HCT116 (cell line): ENCODE data around the gene SLC25A21. TPM values are rescaled to one million over a fixed set of nuclear protein-coding genes. Genes with fewer than 3 reads are reported as not detected.

Experiments used
- ATAC-seq: fragments of 200-7000 bp; cut with Tn5 transposase; 2 replicates; pipeline ENCODE4 v1.9.1; 2020; ENCODE audit warnings: mild to moderate bottlenecking, moderate library complexity
- BruUV-seq: library from RNA; stranded (reverse); fragments of 400-500 nt; replicated peaks from 2 replicates; lab custom pipeline; 2021; lab: Mats Ljungman, UMichigan
- CTCF ChIA-PET: fragments of 300-600 bp; sonication (Branson Sonifier 250); formaldehyde crosslinking; loops from one replicate; lab custom pipeline; 2021; ENCODE audit warnings: antibody characterized with exemption; lab: Charles Lee
- POLR2A ChIA-PET: fragments of 300-600, 350-600 bp; sonication (Branson Sonifier 250); formaldehyde crosslinking; loops from one replicate; lab custom pipeline; 2021; ENCODE audit warnings: antibody characterized with exemption; lab: Charles Lee
- RAD21 ChIA-PET, 2 experiments: fragments of 300-600 bp; sonication (Branson Sonifier 250); formaldehyde crosslinking; loops; one replicate each; lab custom pipeline; 2023; ENCODE audit warnings: low total read pairs in 2 of 2; ENCODE audit not compliant: uncharacterized antibody in 2 of 2, unreplicated experiment in 2 of 2, low non-redundant PET in 1 of 2; lab: Charles Lee
- DNase-seq: peaks from one replicate; pipeline ENCODE4 v3.0.0-alpha.2; 2010; ENCODE audit warnings: low read depth, low spot score
- H2AFZ ChIP-seq: fragments of 200-600 bp; shearing (Covaris generic), sonication (generic); 2 replicates; pipeline ENCODE4 v1.6.1; 2017; ENCODE audit warnings: low read depth, mixed run types, mixed read lengths, antibody characterized with exemption, low read length; ENCODE audit not compliant: poor library complexity, severe bottlenecking
- H3K27ac ChIP-seq: 2 replicates; pipeline ENCODE4 v1.5.1; 2012; ENCODE audit warnings: low read depth, low read length
- H3K27me3 ChIP-seq: fragments of 200-600 bp; sonication (generic); 2 replicates; pipeline ENCODE4 v1.6.1; 2016; ENCODE audit warnings: mixed run types, low read length, mixed read lengths; ENCODE audit not compliant: insufficient read depth
- H3K36me3 ChIP-seq, 2 experiments: fragments of 200-500 bp in 1 of 2; fragments of 200-600 bp in 1 of 2; sonication (Bioruptor generic) in 1 of 2; sonication (generic) in 1 of 2; 2 replicates each; pipeline versions ENCODE4 v1.5.1 to v1.6.1; 2014 to 2016; ENCODE audit warnings: low read length in 2 of 2, inconsistent platforms in 1 of 2, mixed read lengths in 1 of 2, mixed run types in 1 of 2; ENCODE audit not compliant: insufficient read depth in 2 of 2, control insufficient read depth in 1 of 2
- H3K4me1 ChIP-seq, 2 experiments: fragments of 200-600 bp in 1 of 2; sonication (generic) in 1 of 2; 2 replicates each; pipeline versions ENCODE4 v1.5.1 to v1.6.1; 2012 to 2017; ENCODE audit warnings: low read length in 2 of 2, inconsistent platforms in 1 of 2, mild to moderate bottlenecking in 1 of 2, mixed read lengths in 1 of 2, mixed run types in 1 of 2, moderate library complexity in 1 of 2; ENCODE audit not compliant: insufficient read depth in 2 of 2, control insufficient read depth in 1 of 2
- H3K4me2 ChIP-seq: fragments of 200-600 bp; sonication (generic); 2 replicates; pipeline ENCODE4 v1.6.1; 2017; ENCODE audit warnings: mixed run types, low read length, mixed read lengths
- H3K4me3 ChIP-seq, 2 experiments: fragments of 200-600 bp in 1 of 2; sonication (generic) in 1 of 2; replicated peaks in 1 of 2; 2 replicates each; pipeline ENCODE4 v1.5.1; 2011 to 2016; ENCODE audit warnings: low read length in 2 of 2, control low read depth in 1 of 2, low read depth in 1 of 2, mild to moderate bottlenecking in 1 of 2, mixed read lengths in 1 of 2, mixed run types in 1 of 2
- H3K79me2 ChIP-seq: fragments of 200-600 bp; sonication (generic); 2 replicates; pipeline ENCODE4 v1.6.1; 2017; ENCODE audit warnings: mild to moderate bottlenecking, mixed run types, low read length, moderate library complexity, mixed read lengths; ENCODE audit not compliant: insufficient read depth
- H3K9ac ChIP-seq: fragments of 200-600 bp; sonication (generic); 2 replicates; pipeline ENCODE4 v1.6.1; 2016; ENCODE audit warnings: low read length, mixed read lengths
- H3K9me2 ChIP-seq: fragments of 200-600 bp; sonication (generic), shearing (Covaris generic); 2 replicates; pipeline ENCODE4 v1.6.1; 2017; ENCODE audit warnings: mixed run types, mild to moderate bottlenecking, moderate library complexity; ENCODE audit not compliant: insufficient read depth
- H3K9me3 ChIP-seq, 2 experiments: fragments of 200-500 bp in 1 of 2; fragments of 200-600 bp in 1 of 2; sonication (Bioruptor generic) in 1 of 2; sonication (generic) in 1 of 2; 2 replicates each; pipeline ENCODE4 v1.6.1; 2014 to 2017; ENCODE audit warnings: low read length in 2 of 2, mixed read lengths in 2 of 2, inconsistent platforms in 1 of 2, low read depth in 1 of 2, mild to moderate bottlenecking in 1 of 2, mixed run types in 1 of 2, moderate library complexity in 1 of 2; ENCODE audit not compliant: control insufficient read depth in 1 of 2, insufficient read depth in 1 of 2
- H4K20me1 ChIP-seq: fragments of 200-600 bp; sonication (generic), shearing (Covaris generic); 2 replicates; pipeline ENCODE4 v1.6.1; 2017; ENCODE audit warnings: mixed run types, mild to moderate bottlenecking, moderate library complexity; ENCODE audit not compliant: insufficient read depth
- ATF3 ChIP-seq: IDR thresholded peaks from 2 replicates; pipeline ENCODE4 v1.6.1; 2012
- CBX3 ChIP-seq: IDR thresholded peaks from 2 replicates; pipeline ENCODE4 v1.6.1; 2012; ENCODE audit warnings: low read depth
- ELF1 ChIP-seq: IDR thresholded peaks from 2 replicates; pipeline ENCODE4 v1.6.1; 2012; ENCODE audit warnings: low read depth, borderline replicate concordance
- EZH2 ChIP-seq: fragments of 200-600 bp; sonication (generic); IDR thresholded peaks from 2 replicates; pipeline ENCODE4 v1.6.1; 2017; ENCODE audit warnings: antibody characterized with exemption, mixed run types
- EZH2phosphoT487 ChIP-seq: fragments of 200-600 bp; IDR thresholded peaks from 2 replicates; pipeline ENCODE4 v1.6.1; 2018; ENCODE audit warnings: antibody characterized with exemption, borderline replicate concordance
- JUND ChIP-seq: IDR thresholded peaks from 2 replicates; pipeline ENCODE4 v1.6.1; 2012
- MAX ChIP-seq: IDR thresholded peaks from 2 replicates; pipeline ENCODE4 v1.6.1; 2012
- SIN3A ChIP-seq: IDR thresholded peaks from 2 replicates; pipeline ENCODE4 v1.6.1; 2012; ENCODE audit warnings: low read depth
- SRF ChIP-seq: IDR thresholded peaks from 2 replicates; pipeline ENCODE4 v1.6.1; 2012; ENCODE audit warnings: low read depth
- ZBTB33 ChIP-seq: IDR thresholded peaks from 2 replicates; pipeline ENCODE4 v1.6.1; 2011; ENCODE audit warnings: mild to moderate bottlenecking, low read length, moderate library complexity; ENCODE audit not compliant: insufficient replicate concordance; ENCODE audit errors: extremely low read depth
- ZNF274 ChIP-seq: fragments of 200-500 bp; sonication (Bioruptor generic); IDR thresholded peaks from 2 replicates; pipeline ENCODE4 v1.6.1; 2014; ENCODE audit warnings: mild to moderate bottlenecking, low read depth, low read length, inconsistent platforms
- intact Hi-C: fragments of 100-400 bp; cut with micrococcal nuclease; formaldehyde crosslinking; loops from 2 replicates; pipeline ENCODE4 v1.10.0; 2022
- total RNA-seq: library from RNA; stranded (reverse); gene quantifications from one replicate; pipeline ENCODE4 v1.2.1, GENCODE V29; 2021; ENCODE audit not compliant: unreplicated experiment
- TF ChIP-seq, protein P1 (sequence below), 3 experiments: fragments of 200-600 bp in 1 of 3; sonication (generic) in 1 of 3; IDR thresholded peaks in 2 of 3; conservative IDR thresholded peaks in 1 of 3; 2 replicates each; pipeline ENCODE4 v1.5.1; 2012 to 2017; ENCODE audit warnings: low read depth in 2 of 3, low read length in 2 of 3, antibody characterized with exemption in 1 of 3, borderline replicate concordance in 1 of 3, control low read depth in 1 of 3, mild to moderate bottlenecking in 1 of 3, mixed read lengths in 1 of 3, mixed run types in 1 of 3, moderate library complexity in 1 of 3; ENCODE audit not compliant: insufficient read depth in 1 of 3

The SLC25A21 gene
- total RNA-seq, 1 experiment from 2014 or later: 3.5 TPM

- TF ChIP-seq, protein P1, sequence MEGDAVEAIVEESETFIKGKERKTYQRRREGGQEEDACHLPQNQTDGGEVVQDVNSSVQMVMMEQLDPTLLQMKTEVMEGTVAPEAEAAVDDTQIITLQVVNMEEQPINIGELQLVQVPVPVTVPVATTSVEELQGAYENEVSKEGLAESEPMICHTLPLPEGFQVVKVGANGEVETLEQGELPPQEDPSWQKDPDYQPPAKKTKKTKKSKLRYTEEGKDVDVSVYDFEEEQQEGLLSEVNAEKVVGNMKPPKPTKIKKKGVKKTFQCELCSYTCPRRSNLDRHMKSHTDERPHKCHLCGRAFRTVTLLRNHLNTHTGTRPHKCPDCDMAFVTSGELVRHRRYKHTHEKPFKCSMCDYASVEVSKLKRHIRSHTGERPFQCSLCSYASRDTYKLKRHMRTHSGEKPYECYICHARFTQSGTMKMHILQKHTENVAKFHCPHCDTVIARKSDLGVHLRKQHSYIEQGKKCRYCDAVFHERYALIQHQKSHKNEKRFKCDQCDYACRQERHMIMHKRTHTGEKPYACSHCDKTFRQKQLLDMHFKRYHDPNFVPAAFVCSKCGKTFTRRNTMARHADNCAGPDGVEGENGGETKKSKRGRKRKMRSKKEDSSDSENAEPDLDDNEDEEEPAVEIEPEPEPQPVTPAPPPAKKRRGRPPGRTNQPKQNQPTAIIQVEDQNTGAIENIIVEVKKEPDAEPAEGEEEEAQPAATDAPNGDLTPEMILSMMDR (IDR thresholded peaks at IDR 0.05 in 2 of 3, conservative IDR thresholded peaks at IDR 0.05 in 1 of 3; ENCODE audit: borderline replicate concordance in 1 of 3, insufficient read depth in 1 of 3, low read depth in 2 of 3, low read length in 2 of 3): no peak
- TF ChIP-seq SRF: no peak
Measured at GRCh38 chr14:36647417-36647823, 525.0 kb downstream of the SLC25A21 start (continued).

DNA sequence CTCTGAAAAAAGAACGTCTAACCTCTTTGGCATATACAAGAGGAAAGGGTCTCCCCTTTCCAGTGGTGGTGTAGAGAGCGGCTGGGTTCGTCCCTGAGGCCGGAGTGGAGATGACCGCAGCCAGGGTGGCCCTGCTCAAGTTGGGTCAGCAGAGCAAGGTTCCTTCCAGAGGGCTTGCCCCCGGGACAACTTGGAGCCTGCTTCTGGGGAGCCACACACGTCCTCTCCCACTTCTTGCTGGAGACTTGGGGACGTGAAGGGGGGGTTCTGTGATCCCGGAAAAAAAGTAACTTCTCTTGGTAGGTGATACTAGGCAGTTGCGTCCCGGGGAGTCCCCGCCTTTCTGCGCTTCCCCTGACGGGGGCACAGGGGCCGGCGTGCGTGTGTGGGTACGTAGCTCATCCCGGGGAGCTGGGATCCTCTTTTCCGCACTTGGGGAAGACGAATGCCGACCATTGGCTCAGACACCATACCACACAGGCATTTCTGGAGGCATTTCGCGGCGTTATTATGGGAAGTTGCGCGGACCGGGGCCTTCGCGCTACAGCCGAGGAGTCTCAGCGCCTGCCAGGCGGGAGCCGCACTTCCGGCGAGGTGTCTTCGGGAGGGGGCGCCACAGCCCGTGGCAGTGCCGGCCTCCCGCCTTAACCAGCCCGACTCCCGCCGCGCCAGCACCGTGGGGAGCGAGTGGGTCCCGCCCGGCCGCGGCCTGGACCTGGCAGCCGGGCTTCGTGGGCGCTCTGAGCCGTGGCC, 525.6 kb downstream of the SLC25A21 start:
- Histone ChIP-seq H3K9me2 (no peaks in the 10 kb centered on the region), H3K4me2 (no peak overlapping the region), H3K9me3 (no peaks in the 10 kb centered on the region), H3K4me3 (no peak overlapping the region), H3K4me1 (no peaks in the 10 kb centered on the region), H3K79me2 (no peaks in the 10 kb centered on the region), H3K36me3 (no peaks in the 10 kb centered on the region), H3K9ac (no peak overlapping the region), H4K20me1 (no peaks in the 10 kb centered on the region), H2AFZ (no peak overlapping the region), H3K27ac (no peak overlapping the region), H3K27me3 (no peaks in the 10 kb centered on the region)
- POLR2A ChIA-PET: no interaction called here
- no peak for ATAC-seq
- no peak for DNase-seq
- BruUV-seq: no TSS peak
- RAD21 ChIA-PET: no interaction called here
- intact Hi-C loops: loop anchor here (5.0 kb wide), 1 partner anchor 500 kb away; no protein-coding TSS in a partner anchor
- CTCF ChIA-PET: no interaction called here
- TF ChIP-seq SIN3A (no peak), ZNF274 (no peak), EZH2phosphoT487 (no peak), ZBTB33 (no peak), MAX (no peak), CBX3 (no peak), ELF1 (no peak), JUND (no peak), EZH2 (no peak), ATF3 (no peak)
- TF ChIP-seq, protein P1 (IDR thresholded peaks at IDR 0.05 in 2 of 3, conservative IDR thresholded peaks at IDR 0.05 in 1 of 3; ENCODE audit: borderline replicate concordance in 1 of 3, insufficient read depth in 1 of 3, low read depth in 2 of 3, low read length in 2 of 3): no peak
